Activated CD8-positive, alpha-beta memory T cell treated with anti-CD3 and anti-CD28 coated beads for 24 hours (primary cell): ENCODE data around the gene DDX11.
"Not testable (repeated sequence)": the region's sequence is repeated elsewhere in the genome, so short reads cannot be mapped to it uniquely, and the experiment has no call there.

Source experiments
- DNase-seq: peaks from one replicate; pipeline ENCODE4 v3.0.0-alpha.2; 2020

The DDX11 gene

DNA sequence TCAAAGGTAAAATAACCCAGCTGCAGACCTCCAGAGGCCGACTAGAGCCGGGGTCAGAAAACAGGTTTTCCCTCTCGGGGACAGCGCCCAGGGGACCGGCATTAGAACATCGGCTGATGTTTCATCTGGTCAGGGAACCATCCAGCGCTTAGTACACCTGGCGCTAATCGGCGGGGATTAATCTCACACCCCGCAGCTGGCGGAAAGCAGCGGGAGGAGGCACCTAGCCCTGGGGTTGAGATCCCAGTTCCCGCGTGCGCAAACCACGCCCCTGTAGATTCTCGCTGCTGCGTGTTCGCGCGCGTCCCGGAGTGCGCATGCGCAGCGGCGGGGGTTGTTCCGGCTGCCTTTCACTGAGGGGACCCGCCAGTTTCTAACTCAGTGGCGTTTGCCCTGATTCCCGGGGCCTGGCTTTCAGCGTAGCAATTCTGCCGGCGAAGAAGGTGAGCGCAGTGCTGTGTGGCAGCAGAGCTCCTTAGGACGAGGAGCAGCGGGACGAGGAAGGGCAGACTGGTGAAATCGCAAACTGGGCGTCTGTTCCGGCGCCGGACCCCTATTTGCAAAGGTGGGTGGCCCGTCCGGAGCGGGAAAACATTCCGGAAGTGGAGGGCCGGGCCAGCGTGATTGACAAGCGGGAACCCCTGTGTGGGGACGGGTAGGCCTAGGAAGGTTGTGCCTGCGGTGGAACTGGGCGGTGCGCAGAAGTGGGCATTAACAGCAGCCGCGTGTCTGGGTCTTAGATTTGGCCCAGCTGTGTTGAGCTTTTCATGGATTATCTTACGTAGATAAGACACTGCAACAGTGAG lies at the start of gene DDX11:
TSS of gene DDX11 (plus strand) at position 334 of the 806 bp plus-strand sequence. CDS start 4,534 bp downstream, outside the sequence.
- DNase-seq = peak; percentile 98

GRCh38 chr12:31026202-31026601 lies 47.5 kb upstream of the DDX11 start:
- DNase-seq = no peak

- DNase-seq = not testable (repeated sequence)
Measured at GRCh38 chr12:31027006-31027405, 46.7 kb upstream of the DDX11 start.

DNA sequence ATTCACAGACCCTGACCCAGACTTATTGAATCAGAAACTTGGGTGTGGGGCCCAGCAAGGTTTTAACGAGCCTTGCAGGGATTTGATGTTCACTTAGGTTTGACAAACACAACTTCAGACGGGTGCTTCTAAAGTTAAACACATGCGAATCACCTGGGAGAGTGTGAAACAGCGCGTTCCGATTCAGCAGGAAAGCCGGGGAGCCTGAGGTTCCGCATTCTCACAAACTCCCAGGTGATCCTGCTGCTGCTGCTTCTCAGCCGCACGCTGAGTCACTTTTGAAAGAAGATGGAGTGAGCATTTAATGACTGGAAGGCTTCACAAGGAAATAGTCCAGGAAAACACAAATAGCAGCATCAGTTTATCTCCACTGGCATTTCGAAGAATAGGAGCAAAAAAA lies 44.2 kb upstream of the DDX11 start:
- no peak for DNase-seq

DNA sequence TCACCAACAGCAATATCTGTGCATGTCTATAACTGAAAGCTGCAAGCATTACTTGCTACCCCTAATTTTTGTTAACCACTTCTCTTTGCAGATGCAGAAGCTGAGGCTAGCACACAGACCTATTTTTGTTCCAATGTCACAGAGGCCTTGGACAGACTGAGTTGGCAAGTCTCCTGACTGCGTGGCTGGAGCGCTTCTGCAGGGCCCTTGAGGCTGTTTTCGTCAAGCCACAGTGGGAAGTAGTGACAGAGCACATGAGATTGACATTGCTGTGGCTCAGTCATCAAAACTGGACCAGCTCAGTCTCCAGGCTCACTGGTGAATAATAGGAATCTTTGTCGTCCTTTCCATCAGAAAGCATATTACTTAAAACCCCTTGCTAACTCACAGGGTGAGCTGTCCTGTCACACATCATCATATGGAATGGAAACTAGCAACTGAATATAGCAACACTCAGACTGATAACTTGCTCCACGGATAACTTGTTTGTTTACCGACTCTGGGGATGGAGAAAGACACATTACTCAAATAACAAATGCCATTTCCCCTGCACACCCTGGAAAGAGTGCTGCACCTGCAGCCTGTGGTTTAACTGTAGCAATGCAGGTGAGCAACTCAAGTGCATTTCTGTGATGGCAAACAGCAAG lies 43.6 kb upstream of the DDX11 start:
- no peak for DNase-seq

DNA sequence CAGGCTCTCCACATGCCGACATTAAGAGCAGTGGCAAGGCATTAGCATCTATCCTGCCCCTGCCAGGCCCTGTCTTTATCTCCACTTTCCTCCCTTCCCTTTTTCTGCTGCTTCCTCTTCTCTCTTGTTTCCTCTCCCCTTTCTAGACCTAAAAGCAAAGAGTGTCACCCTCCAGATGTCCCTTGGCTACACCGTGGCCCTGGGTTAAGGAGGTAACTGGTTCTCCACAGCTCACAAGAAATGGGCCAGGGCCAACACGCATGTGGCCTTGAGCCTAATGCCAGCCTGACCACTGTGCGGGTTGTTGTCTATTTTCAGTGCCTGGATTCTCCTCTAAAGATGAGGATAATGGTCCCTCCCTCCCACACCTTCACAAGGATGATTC lies 41.7 kb upstream of the DDX11 start:
- DNase-seq = no peak

- no peak for DNase-seq
Measured at GRCh38 chr12:31033146-31033545, 40.5 kb upstream of the DDX11 start.

GRCh38 chr12:31033681-31034080 lies 40.0 kb upstream of the DDX11 start:
- no peak for DNase-seq

- DNase-seq = no peak
Measured at GRCh38 chr12:31034372-31034771, 39.3 kb upstream of the DDX11 start.

DNA sequence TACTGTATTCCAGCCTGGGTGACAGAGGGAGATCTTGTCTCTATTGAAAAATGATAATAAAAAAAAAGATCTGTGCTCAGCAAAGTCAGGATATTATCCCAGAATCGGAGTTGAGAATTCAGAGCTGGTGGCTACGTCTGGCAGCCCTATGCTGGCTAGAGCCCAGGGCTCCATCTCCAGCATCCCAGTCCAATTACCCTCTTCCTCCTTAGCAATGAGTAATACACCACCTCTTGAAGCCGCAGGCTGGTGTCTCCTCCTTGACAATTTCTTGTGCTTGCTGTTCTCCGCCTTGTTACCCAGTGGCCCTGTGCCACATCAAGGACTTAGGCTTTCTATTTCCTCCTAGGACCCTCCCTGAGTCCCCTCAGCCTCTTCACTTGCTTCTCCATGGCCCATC lies 38.4 kb upstream of the DDX11 start:
- no peak for DNase-seq

DNA sequence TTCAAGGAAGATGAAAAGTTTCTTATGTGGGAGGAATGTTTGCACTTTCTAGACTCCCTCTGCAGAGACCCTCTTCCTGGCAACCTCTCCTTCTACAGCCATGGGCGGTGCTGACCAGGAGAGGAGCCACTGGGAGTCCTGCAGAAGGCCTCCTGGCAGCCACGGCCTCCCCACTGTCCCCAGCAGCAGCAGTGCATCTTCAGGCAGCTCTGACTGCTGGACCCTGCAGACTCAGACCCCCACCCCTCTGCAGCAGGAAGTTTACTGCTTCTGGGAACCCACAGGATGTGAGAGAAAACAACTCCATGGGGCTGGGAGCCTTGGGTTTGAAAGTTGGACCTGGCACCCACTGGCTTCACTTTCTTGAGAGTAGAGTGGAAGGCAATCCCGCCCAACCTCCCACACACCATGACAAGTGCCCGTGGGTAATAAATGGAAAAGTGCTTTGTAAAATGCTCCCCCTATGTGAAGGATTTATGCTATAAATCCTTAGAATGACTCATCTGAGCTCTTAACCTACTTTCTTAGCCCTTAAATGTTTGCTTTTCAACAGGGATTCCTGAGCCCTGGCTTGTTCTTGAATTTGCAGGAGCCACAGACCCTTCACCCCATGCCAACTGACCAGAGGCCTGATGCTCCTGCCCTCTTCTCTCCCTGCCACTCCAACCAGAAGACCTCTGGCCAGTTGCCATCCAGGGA lies 37.5 kb upstream of the DDX11 start:
- no peak for DNase-seq

- no peak for DNase-seq
Measured at GRCh38 chr12:31037028-31037427, 36.6 kb upstream of the DDX11 start.

- DNase-seq = no peak
Measured at GRCh38 chr12:31037931-31038330, 35.7 kb upstream of the DDX11 start.

GRCh38 chr12:31041033-31041564 lies 32.6 kb upstream of the DDX11 start:
- no peak for DNase-seq

- not testable (repeated sequence) for DNase-seq
Measured at GRCh38 chr12:31050143-31050542, 23.5 kb upstream of the DDX11 start.

- not testable (repeated sequence) for DNase-seq
Measured at GRCh38 chr12:31050548-31050947, 23.1 kb upstream of the DDX11 start.

GRCh38 chr12:31051692-31052091 lies 22.0 kb upstream of the DDX11 start:
- DNase-seq = not testable (repeated sequence)

DNA sequence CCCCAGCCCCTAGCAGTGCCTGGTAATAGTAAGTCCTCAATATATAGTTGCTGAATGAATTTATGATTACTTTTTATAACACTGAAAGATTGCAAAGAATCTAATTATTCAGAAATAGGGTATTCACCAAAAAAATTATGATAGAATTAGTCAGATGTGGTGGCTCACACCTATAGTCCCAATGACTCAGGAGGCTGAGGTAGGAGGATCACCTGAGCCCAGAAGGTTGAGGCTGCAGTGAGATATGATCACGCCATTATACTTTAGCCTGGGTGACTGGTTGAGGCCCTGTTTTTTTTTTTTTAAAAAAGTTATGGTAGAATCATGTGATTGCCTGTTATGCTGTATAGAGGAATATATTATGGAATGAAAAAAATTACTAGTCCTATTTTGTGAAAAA lies 21.5 kb upstream of the DDX11 start:
- DNase-seq = not testable (repeated sequence)

- DNase-seq = not testable (repeated sequence)
Measured at GRCh38 chr12:31052666-31053439, 20.8 kb upstream of the DDX11 start.

DNA sequence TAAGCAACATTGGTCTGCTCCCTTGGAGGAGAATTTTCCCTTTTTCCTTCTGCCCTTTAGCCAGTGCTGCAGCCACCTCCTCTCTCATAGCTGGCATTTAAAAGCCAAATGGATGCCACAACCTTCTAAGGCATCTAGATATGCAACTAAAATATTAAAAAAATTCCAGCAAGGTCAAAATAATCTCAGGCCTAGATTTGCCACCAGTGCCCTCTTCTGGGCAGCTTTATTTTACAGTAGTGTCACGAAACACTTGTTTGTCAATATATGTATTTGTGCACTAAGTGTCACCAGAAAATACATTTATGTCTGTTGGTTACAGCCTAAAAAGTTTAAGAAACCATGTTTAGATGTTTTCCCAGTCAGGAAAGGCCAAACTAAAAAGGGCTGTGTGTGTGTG lies 19.7 kb upstream of the DDX11 start:
- DNase-seq = not testable (repeated sequence)

GRCh38 chr12:31057671-31058070 lies 16.0 kb upstream of the DDX11 start:
- DNase-seq = no peak

DNA sequence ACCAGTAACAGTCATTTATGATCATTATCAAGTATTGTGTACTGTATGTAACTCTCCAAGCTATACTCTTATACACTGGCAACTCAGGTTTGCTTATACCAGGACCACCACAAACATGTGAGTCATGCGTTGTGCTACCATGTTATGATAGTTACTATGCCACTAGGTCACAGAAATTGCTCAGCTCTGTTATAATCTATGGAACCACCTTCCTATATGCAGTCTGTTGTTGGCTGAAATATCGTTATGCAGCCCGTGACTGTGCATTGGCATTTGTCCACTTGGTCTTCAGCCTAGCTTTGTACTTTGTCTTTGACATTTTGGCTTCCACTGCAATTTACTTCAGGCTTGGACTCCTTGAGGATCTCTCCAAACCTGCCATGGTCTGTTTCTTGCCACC lies 7.5 kb upstream of the DDX11 start:
- DNase-seq = not testable (repeated sequence)

- DNase-seq = not testable (repeated sequence)
Measured at GRCh38 chr12:31067656-31068055, 6.0 kb upstream of the DDX11 start.
